ENCODE data around the gene NUDT3.
"Not testable (repeated sequence)": the region's sequence is repeated elsewhere in the genome, so short reads cannot be mapped to it uniquely, and the experiment has no call there.

The NUDT3 gene

DNA sequence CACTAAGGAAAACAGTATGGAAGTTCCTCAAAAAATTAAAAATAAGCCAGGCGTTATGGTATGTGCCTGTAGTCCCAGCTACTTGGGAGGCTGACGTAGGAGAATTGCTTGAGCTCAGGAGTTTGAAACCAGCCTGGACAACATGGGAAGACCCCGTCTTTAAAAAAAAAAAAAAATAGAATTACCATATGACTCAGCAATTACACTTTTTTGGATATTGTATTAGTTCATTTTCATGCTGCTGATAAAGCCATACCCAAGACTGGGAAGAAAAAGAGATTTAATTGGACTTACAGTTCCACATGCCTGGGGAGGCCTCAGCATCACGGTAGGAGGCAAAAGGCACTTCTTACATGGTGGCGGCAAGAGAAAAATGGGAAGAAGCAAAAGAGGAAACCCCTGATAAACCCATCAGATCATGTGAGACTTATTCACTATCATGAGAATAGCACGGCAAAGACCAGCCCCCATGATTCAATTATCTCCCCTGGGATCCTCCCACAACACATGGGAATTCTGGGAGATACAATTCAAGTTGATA, 132.9 kb downstream of the NUDT3 start:
- DNase-seq (ENCODE audit: low read depth, low spot score) = no peak

DNA sequence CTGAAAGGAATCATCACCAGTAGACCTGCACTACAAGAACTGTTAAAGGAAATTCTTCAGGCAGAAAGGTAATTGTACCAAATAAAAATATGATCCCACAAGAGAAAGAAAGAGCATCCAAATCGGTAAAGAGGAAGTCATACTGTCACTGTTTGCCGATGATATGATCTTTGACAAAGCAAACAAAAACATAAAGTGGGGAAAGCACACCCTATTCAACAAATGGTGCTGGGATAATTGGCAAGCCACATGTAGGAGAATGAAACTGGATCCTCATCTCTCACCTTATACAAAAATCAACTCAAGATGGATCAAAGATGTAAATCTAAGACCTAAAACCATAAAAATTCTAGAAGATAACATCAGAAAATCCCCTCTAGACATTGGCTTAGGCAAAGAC, 140.1 kb downstream of the NUDT3 start:
- DNase-seq (ENCODE audit: low read depth, low spot score) = not testable (repeated sequence)

DNA sequence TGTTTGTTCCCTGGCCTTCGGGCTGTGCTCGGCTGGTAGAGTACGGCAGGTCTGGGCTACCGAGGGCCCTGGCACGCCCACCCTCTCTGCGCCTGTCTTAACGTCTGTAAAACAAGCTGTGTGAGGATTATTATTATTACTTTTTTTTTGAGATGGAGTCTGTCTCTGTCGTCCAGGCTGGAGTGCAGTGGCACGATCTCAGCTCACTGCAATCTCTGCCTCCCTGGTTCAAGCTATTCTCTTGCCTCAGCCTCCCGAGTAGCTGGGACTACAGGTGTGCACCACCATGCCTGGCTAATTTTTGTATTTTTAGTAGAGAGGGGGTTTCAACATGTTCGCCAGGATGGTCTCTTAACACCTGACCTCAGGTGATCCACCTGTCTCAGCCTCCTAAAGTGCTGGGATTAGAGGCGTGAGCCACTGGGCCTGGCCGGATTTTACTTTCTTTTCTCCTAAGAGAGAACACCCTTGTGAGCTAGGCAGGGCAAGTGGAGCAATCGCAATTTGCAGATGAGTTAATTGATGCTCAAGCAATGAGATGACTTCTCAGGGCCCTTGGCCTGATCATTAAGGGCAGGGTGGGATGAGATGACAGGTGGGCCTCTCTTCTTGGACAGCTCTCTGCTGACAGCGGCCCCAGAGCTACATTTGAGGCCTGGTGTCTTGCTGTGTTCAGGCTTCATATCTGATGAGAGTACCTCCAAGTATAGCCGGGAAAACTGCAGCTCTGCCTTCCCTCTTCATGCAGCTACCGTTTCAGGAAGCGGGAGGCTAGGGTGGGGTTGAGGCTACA, 142.8 kb downstream of the NUDT3 start:
- DNase-seq (ENCODE audit: low read depth, low spot score) = no peak

DNA sequence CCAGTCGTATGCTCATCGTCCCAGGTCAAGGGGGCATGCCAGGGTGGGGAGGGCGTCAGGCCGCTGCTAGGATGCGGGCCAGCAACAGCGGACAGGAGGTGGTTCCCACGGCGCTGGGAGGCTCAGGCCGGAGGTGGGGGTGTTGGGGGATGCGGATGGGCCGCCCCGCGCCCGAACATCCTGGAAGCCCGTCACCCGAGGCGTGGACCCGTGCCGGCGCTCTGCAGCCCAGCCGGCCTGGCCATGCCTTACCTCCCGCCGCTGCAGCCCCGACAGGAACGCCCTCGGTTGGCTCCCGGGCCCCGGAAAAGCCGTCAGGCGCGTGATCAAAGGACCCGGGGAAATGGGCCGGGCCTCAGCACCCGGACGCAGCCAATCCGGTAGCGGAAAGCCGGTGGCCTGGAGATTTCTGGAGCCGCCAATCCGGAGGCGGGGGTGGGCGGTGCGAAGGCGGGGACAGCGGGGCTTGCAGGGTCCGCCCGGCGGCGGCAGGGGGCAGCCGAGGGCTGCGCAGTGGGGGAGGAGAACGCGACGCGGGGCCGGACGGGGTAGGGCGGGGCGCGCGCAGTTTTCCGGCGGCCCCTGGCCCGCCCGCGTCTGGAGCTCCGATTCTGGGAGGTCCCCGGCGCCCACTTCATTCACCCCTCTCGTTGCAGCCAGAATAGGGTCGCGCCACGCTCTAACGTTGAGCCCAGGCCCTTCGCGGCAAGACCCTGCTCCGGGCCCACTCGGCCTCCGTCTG, 143.6 kb downstream of the NUDT3 start, which contains the start of gene SMIM29:
Gene SMIM29, minus strand, starts transcription at position 280 of the 742 bp plus-strand sequence. CDS start 1,215 bp downstream, outside the sequence.
- DNase-seq (ENCODE audit: low read depth, low spot score) = peak; percentile 92

DNA sequence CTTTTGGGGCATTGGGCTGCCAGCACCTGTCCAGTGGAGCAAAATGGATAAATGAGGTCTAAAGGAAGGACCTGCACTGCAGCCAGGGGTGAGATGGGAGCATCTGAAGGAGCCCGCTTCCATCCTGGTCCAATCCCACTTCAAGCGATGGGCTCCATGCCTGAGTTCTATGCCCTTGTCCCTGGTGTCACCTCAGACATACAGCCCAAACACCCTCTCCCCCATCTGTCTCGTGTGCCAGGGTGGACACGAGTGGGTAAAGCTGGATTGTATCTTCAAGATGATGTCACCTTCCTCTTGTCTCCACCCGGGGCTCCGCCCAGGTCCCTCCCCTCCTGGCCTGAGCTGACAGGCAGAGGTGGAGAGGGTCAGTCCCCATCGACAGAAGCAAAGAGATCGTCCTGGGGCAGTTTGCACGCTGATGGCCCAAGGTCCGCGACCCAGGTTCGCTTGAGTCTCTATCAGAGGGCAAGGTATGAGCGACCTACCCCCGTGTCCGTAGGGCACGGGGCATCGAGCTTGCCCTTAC, 144.2 kb downstream of the NUDT3 start:
- DNase-seq (ENCODE audit: low read depth, low spot score) = no peak

DNA sequence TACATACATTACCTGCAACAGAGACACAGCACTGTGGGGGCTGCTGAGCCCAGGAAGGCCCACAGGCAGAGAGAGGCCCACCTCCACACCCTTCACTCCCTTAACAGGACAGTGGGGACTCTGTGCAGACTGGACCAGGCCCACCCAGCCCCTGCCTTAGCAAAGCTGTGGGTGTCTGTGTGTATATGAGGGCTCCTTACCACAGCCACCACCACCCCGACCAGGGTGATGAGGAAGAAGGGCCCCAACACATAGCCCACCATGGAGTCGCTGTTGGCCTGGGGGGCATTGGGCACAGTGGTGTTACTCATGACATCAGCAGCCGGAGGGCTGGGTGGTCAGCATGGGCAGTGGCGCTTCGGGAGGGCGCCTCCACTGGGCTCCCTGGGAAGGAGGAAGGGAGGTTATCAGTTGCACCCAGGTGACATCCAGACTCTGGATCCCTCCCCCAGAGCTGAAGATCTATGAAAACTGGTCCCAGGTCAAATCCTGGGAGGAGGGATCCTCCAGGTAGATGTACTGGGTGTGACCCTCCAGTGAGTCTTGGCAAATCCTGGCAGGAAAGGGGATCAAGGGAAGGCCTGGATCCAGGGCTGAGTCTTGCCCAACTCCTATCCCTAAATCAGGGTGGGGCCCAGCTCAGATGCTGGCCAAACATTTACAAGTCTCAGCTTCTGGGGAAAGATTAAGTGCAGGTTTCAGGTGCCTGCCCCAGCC, 144.8 kb downstream of the NUDT3 start:
- no peak for DNase-seq (ENCODE audit: low read depth, low spot score)

DNA sequence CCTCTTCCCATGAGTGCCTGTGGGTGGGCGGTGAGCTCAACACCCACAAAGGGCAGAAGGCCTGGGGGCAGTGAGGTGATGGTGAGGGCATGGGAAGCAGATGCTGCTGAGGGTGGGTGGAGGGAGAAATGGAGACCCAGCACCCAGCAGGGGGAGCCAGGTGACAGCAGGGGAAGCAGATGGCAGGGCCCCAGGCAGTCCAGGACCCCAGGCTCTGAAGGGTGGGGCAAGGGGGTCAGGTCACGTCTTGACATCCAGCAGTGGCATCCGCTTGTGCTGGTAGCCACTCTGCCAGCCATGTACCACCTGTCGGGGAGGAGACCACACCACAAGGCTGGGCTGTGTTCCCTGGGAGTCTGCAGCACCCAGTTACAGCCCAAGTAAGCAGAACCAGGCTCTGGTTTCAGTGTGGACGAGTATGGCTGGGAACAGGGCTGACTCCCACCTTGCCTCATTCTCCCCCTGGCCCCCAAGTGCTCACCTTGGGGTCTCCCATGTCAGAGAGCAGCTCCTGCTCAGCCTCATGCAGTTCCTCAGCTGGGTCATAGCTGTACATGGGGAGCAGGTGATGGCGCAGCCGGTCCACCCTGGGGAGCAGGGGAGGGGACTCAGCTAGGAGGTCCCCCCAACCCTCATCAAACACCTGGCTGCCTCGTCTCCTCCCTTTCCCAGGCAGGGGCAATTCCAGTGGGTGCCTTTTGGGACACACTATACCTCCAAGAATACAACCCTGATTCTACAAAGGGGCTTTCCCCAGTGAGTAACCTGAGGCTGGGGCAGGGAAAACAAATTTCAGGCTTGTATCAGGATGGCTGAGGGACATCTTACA, 145.7 kb downstream of the NUDT3 start:
- DNase-seq (ENCODE audit: low read depth, low spot score) = no peak

DNA sequence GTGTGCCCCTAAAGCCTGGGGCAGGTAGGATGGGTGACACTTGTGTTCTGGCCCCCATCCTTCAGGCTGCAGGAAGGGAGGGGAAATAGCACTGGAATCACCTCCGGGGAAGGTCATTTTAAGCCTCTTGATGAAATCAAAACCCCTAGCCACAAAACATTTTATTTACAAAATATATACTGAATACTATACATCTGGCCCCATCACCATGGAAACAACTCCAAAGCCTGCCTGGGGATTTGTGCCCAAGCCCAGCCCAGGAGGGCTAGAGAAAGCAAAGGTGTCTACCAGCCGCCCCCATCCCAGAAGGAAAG, 146.3 kb downstream of the NUDT3 start:
- no peak for DNase-seq (ENCODE audit: low read depth, low spot score)

DNA sequence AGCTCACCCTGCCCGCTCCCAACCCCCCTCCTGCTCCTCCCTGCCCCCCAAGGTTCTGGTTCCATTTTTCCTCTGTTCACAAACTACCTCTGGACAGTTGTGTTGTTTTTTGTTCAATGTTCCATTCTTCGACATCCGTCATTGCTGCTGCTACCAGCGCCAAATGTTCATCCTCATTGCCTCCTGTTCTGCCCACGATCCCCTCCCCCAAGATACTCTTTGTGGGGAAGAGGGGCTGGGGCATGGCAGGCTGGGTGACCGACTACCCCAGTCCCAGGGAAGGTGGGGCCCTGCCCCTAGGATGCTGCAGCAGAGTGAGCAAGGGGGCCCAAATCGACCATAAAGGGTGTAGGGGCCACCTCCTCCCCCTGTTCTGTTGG, 146.7 kb downstream of the NUDT3 start:
- not testable (repeated sequence) for DNase-seq (ENCODE audit: low read depth, low spot score)

DNA sequence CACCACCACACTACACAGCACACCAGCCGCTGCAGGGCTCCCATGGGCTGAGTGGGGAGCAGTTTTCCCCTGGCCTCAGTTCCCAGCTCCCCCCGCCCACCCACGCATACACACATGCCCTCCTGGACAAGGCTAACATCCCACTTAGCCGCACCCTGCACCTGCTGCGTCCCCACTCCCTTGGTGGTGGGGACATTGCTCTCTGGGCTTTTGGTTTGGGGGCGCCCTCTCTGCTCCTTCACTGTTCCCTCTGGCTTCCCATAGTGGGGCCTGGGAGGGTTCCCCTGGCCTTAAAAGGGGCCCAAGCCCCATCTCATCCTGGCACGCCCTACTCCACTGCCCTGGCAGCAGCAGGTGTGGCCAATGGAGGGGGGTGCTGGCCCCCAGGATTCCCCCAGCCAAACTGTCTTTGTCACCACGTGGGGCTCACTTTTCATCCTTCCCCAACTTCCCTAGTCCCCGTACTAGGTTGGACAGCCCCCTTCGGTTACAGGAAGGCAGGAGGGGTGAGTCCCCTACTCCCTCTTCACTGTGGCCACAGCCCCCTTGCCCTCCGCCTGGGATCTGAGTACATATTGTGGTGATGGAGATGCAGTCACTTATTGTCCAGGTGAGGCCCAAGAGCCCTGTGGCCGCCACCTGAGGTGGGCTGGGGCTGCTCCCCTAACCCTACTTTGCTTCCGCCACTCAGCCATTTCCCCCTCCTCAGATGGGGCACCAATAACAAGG, 147.3 kb downstream of the NUDT3 start:
- DNase-seq (ENCODE audit: low read depth, low spot score) = not testable (repeated sequence)

DNA sequence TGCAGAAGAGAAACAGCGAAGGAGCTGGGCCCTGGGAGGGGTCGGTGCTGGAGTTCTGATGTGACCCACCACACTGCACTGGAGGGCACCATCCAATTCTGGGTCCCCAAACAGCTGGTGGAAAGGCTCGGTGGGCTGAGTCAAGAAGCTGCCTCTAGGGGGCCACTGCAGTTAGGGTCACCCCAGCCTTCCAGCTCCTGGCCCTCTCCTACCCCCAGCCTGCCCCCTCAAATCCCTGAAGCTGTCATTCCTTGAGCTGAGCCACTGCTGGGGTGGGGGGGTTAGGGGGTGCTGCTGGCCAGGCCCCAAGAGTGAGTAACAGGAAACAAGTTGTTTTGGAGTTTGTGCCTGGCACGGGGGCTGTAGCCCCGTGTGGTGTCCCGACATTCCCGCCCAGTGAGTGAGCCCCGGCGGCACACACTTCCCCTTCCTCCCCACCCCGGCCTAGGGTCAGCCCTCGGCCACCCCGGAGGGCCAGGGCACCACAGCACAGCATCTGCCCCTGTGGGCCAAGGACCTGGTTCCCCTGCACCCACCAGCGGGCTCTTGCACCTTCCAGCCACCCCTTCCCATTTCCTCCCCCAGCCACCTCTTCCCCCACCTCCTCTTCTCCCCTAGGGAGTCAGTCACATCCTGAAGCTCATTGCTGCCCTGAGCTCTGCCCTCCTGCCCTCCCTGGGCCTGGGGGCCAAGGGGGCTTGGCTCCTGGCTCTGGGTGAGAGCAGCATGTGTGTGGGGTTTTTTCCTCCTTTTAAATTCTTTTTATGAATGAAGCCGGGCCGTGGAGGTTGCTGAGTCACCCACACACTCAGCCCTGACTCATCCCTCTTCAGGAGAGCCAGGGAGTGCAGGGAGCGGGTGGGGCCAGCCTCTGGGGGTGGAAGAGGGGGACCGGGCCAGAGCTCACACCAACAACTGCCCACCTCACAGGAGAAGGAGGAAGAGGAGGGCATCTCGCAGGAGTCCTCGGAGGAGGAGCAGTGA, 148.3 kb downstream of the NUDT3 start:
- DNase-seq (ENCODE audit: low read depth, low spot score) = no peak

DNA sequence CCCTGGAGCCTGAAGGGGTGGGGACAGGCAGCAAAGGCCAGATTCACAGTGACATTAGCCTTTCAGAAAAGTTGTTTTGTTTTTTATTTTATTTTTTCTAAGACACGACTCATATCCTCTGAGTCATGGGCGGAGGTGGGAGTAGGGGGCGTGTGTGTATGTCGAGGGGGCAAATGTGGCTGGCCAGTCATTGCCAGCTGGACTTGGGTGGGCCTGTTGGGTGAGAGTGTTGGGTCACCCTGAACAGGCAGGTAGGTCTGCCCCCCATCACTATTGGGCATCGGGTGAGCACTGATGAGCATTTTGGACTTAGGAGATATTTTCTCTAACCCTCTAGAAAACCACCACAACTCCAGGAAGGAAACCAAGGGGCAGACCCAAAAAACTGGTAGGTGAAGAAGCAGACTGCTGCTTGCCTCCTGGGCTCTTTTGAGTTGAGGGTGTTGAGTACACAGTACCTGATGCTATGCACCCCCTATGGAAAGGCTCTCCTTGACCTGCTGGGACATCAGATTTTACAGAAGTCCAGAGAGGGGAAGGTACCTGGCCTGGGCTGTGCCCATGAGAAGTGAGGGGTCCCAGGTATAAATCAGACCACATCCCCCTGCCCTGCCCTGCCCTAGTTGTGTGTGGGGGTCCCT, 149.2 kb downstream of the NUDT3 start:
- no peak for DNase-seq (ENCODE audit: low read depth, low spot score)

DNA sequence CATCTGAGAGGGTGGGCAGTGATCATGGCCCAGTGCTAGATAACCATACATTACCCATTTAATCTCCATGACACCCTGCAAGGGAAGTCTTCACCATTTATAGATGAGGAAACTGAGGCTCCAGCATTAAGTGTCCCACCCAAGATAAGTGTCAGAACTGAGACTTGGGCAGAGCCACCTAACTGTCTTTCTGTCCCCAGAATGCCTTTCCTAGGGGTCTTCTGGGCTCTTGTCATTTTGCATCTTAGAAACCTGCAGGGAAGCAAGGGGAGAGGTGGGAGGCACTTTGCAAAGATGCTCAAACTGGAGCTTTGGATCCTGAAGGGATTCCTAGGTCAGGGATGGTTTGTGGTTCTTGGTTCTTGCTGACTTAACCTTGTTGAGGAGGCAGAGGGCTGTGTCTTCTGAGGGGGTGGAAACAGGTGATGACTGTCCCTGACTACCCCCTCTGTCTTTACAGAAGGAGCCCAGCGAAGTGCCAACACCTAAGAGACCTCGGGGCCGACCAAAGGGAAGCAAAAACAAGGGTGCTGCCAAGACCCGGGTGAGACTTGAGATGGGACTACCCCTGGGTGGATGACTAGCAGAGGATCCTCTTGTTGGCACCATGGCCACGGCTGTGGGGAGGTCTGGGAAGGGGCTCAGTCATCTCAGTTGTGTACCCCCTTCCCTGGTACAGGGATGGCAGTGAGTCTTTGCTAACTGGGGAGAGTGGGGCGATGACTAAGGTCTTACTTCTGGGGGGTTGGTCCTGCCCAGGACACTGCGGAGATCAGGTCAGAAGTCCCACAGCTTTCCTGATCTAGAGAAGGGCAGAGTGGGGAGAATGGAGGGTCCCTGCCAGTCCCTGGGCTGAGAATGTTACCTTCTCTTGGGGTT, 150.0 kb downstream of the NUDT3 start:
- no peak for DNase-seq (ENCODE audit: low read depth, low spot score)

DNA sequence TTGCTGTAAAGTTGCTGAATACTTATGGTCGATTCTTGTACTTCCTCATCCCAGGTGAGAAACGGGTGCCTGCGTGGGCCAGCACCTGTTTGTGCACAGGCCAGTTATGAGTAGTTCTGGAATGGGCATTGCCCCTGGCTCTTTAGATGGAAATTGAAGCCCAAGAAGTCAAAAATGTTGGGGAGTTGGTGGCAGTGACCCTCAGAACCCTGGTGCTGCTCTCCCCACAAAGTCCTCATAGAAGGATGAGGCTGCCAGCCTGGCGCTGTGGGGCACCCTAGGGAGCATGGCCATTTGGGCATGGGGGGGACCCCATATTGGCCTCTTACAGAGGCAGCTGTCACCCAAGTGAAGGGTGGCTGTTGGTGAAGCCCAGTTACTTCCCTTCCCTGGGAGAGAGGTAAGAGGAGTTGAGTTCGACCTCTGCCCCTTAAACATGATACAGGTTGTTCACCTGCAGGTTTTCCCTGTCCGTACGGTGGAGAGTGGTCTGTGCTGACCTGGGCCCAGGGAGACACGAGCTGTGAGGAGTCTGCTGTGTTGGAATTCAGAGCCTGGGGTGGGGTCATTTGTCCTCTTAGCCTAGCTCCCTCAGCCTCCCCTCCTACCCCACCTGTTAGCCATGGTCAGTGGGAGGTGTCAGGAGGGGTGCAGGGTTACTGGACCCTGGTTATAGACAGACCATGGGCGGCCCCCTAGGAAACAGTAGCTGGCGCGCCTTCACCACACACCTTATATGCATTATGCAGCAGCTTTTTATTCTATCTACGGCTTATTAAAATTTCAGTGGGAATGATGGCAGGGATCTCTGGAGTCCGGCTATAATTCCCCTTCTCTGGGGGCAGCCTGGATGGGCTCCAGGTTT, 150.9 kb downstream of the NUDT3 start:
- no peak for DNase-seq (ENCODE audit: low read depth, low spot score)

DNA sequence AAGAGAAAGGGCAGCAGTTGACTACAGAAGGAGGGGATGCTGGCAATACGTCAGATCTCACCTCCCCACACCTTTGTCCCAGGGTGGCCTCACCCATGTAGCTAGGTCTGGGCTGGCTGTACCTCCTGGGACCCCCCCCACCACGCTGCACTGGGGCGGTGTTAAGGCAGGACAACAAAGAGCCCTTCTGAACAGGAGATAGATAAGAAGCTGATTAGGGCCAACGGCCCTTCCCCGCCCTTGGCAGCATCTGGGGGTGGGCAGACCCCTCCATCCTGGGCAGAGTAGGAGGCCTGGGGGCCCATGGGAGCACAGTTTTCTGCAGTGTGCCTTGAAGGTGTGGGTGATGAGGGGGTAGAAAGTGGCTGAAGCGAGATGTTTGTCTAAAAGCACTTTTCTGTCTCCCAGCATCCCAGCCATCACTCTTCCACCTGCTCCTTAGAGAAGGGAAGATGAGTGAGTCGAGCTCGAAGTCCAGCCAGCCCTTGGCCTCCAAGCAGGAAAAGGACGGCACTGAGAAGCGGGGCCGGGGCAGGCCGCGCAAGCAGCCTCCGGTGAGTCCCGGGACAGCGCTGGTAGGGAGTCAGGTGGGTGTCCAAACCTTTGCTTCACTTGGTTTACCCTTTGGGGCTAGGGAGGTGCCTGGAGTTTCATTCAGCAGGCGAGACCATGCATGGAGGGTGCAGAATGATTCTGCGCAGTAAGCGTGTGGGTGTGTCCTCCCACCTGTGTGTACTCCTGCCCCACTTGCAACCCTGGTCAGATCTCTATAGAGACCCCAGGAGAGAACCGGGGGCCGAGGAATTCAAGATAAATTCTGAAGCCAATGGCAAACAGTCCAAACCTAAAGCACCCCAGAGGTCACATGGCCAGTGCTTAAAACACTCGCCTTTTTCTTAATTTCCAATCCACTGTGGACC, 151.9 kb downstream of the NUDT3 start:
- no peak for DNase-seq (ENCODE audit: low read depth, low spot score)

DNA sequence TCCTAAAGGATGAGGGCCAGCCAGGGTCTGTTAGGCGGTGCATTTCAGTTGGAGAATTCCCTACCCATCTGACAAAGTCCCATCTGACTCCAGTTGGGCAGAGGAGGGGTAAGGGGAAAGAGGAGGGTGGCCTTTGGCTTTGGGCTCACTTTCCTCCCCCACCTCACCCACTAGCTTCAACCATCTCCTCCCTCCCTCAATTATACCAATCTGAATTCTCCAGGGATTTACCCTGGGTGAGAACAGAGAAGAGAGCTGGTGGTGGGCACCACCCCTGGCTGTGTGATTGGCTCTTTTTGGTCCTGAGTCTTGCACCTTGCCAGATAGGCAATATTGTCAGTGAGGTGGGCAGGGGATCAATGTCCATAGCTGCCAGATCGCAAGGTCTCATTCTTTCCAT, 152.6 kb downstream of the NUDT3 start:
- no peak for DNase-seq (ENCODE audit: low read depth, low spot score)

All from activated naive CD8-positive, alpha-beta T cell treated with anti-CD3 and anti-CD28 coated beads, Interleukin-2, amount 50 U/mL, for 16 hours (primary cell).